GM18526 (cell line): ENCODE results near the gene LPCAT1.

Source experiments
- POLR2A ChIP-seq: IDR thresholded peaks from 3 replicates; pipeline ENCODE4 v1.6.1; 2011; ENCODE audit not compliant: insufficient read length; ENCODE audit errors: extremely low read depth

The LPCAT1 gene

GRCh38 chr5:1555808-1556731 is 32.3 kb upstream of the LPCAT1 start:
- no peak for TF ChIP-seq POLR2A

DNA sequence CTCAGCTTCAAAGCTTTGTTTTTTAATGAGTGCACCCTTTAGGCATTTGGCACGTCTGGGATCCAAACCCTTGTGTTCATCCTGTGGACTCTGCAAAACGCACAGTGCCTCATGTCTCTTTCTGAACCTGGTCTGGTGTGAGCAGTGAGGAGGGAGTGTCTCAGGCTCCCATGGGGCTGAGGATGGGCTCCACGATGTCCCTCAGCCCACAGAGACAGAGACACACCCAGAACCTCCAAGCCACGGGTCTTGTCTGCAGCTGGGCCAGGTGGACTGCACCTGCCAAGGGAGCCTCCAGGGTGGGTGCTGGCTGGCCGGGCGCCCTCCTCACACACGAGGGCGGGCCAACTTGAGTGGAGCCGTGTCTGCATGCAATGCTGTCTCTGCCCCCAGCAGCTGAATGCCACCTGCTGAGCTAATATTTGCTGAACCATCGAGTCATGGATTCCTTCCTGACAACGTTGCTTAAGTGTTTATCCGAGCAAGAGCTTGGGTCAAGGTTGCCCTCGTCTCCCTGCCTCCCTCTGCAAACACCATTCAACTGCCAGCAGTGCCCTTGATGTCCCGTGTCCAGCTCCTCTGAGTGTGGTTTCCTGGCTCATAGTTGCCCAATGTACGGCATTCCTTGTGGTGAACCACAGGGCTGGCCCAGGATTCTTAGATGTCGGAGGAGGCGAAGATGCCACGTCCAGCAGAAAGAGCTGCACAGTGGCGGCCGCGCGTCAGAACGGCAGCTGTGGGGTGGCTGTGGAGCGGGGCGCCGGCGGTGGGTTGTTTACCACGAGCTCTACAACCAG is 31.4 kb upstream of the LPCAT1 start:
- TF ChIP-seq POLR2A: no peak

- no peak for TF ChIP-seq POLR2A
These were observed 30.7 kb upstream of the LPCAT1 start for GRCh38 chr5:1554410-1554967.

GRCh38 chr5:1553539-1554409 is 30.0 kb upstream of the LPCAT1 start:
- no peak for TF ChIP-seq POLR2A

DNA sequence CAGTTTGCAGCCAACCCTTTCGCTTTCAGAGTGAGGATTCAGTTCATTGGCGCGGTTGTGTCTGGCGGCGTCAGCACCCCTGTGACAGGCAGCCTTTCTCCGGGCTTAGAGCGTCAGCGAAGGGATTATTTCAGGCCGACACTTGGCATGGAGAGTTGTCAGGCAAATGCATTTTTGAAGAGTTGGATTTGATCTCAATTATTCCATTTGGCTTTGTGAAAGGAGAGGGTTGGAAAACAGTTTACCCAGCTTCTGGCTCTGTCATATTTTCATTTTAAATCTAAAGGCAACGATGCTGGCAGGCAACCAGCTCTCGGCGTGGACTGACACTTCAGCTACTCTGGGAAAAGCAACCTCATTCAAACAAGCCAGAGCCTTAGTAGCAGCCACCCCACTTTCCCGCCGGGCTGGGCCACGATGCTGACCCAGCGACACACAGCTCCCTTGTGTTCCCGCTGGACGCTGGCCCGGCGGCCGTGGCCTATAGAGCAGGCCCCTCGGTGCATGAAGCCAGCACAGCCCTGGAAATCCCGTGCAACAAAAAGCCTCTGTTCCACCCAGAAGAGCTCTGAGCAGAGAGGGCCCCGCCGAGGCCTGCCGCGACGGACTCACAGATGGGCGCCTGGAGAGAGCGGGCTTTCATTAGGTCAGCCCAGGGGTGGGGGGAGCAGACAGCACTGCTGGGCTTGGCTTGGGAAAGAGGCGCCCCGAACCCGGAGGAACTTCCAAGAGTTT is 28.9 kb upstream of the LPCAT1 start:
- TF ChIP-seq POLR2A: no peak

DNA sequence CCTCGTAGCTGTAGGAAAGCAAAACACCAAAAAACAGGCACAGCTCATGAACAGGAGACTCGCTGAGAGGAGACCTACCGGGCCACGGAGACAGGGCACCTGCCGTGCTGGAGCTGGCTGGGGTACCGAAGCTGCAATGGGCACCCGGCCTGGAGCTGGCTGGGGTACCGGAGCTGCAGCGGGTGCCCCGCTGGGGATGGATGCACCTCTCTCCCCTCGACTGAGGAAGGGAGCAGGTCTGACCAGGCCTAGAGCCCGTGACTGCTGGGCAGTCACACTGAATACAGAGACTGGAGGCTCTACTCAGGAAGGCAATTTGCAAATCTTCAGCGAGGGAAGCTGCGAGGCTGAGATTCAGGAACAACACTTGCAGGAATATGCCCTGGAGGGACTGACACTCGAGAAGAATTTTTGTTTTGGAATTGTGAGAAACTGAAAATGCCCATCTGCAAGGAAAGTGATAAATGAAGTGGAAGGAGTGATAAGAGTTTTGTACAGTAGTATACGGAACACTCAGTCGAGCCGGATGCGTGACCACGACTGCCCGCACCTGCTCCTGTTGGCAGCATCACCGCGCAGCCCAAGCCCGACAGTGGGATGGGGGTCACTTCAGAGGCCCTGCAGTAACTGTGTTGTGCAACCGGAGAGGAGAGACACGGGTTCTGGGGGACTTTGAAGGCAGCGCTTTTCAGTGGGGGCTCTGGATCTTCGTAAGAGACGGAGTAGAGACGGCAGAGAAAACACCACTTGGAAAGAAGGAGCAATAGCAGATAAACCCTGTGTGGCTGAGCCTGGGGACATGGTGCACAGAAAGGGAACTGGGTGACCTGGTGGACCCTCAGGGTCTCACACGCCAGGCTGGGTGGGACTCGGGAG is 27.9 kb upstream of the LPCAT1 start:
- no peak for TF ChIP-seq POLR2A

GRCh38 chr5:1550287-1551076 is 26.7 kb upstream of the LPCAT1 start:
- no peak for TF ChIP-seq POLR2A

DNA sequence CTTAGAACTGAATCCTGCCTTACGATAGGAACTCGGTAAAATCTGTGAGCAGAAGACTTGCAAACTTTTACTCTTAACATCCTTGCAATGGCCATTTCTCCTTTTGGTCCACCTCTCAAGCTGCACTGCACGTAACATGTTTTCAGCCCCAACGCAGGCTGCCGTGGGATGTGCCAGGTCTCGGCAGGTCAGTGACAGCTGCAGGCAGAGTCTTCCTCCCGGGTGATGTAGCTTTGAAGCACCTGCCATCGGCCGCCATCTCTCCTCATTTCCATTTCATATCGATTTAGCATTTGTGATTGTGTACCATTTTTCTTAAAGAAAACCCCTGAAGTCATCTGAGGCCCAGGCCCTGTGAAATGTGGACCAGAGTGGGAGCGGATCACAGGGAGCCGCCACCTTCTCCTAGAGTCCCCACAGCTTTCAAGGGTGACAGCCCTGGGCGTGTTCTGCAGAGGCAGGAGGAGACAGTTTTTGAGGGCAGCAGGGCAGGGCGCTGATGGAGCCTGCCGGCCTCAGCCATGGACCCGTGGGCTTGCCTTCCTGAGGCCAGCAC is 25.8 kb upstream of the LPCAT1 start:
- TF ChIP-seq POLR2A: no peak

GRCh38 chr5:1548702-1549474 is 25.1 kb upstream of the LPCAT1 start:
- no peak for TF ChIP-seq POLR2A

DNA sequence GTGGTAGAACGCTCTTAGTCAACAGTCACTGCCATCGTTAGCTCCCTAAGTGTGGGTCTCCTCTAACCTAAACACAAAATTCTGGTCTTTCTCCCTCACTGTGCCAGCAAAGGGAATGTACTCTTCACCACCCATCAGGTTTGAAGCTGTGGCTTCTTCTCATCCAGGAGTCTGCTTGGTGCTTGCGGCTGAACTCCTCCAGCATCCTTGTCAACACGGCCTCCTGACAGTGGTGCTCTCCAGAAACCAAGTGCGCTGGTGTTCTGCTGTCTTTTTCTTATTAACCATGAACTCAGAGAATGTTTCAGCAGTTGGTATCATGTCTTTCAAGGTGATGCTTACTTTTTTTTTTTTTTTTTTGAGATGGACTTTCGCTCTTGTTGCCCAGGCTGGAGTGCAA is 23.9 kb upstream of the LPCAT1 start:
- no peak for TF ChIP-seq POLR2A

GRCh38 chr5:1547236-1547635 is 23.5 kb upstream of the LPCAT1 start:
- TF ChIP-seq POLR2A: no peak
